AG04449 (cell line): ENCODE results near the gene FFAR4.

Experiments used
- CTCF ChIA-PET: fragments of 350-600 bp; formaldehyde crosslinking; extraction: SDS; loops from one replicate; lab custom pipeline; 2021; ENCODE audit warnings: antibody characterized with exemption; lab: Yijun Ruan, JAX
- POLR2A ChIA-PET: fragments of 400-600, 350-600 bp; formaldehyde crosslinking; extraction: SDS; loops from one replicate; lab custom pipeline; 2020; ENCODE audit warnings: antibody characterized with exemption, inconsistent platforms; lab: Yijun Ruan, JAX
- DNase-seq: peaks from one replicate; pipeline ENCODE4 v3.0.0-alpha.2; 2010; ENCODE audit warnings: low read depth, low spot score
- H3K4me3 ChIP-seq: 2 replicates; pipeline ENCODE4 v1.5.1; 2011; ENCODE audit warnings: low read depth, mild to moderate bottlenecking, control low read depth, low read length
- CTCF ChIP-seq: IDR thresholded peaks from one replicate; pipeline ENCODE4 v1.5.1; 2011; ENCODE audit warnings: mild to moderate bottlenecking, moderate library complexity, low read length, control low read depth, inconsistent platforms; ENCODE audit not compliant: insufficient read depth; ENCODE audit errors: missing control alignments

FFAR4 gene

DNA sequence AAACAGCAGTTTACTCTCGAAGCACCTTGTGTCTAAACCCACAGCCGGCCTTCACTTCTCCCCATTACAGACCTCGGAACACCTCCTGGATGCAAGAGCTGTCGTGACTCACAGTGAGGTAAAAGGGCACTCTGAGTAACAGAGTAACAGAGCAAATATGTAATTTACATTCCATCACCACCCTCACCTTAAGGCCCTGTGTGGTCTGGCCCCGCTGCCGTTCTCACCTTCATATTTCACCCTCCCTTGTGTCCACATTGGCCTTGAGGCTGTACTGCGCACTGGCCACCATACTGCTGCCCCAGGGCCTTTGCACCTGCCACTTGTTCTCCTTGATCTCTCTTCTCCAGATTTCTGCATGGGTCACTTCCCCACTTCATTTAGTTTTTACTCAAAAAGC lies 12.6 kb downstream of the FFAR4 start:
- ChIA-PET CTCF (interaction anchor here (2.1 kb wide), 1 partner anchor 24 kb away, joined by 5 read pairs; no protein-coding TSS in a partner anchor), POLR2A (no interaction called here)
- no peak for TF ChIP-seq CTCF
- H3K4me3 ChIP-seq, result no peak overlapping the region
- DNase-seq, result no peak

DNA sequence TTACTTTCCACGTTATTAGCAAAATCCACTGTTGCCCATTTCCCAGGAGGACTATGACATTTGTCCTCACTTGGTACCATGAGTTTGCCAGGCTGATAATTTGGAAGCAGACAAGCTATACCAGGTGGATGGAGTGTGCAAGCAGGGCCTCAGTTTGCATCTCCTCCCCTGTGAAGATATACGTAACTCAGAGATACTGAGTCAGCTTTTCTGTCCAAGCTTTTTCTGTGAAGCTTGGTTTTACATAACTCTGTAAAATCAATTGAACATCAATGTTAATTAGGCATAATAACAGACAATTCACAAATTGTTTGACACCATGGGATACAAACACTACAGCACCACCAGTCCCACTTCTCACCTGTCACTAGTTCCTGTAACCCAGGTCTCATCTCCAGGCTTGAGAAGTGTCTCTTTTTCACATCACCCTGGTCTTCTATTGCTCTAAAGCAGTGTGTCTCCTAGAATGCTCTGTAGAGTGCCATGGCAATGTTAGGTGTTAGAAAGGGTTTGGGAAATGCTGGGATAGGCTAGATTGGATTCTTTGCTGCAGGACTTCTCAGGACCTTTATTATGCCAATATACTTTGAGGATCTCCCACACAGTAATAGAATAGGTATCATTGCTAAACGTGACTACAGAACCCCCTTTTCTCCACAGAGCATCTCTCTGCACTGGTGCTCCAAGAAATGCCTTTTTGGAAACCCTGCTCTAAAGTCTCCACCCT lies 13.7 kb downstream of the FFAR4 start:
- ChIA-PET POLR2A (no interaction called here), CTCF (interaction anchor here (2.1 kb wide), 1 partner anchor 25 kb away, joined by 5 read pairs; no protein-coding TSS in a partner anchor)
- H3K4me3 ChIP-seq, result no peak overlapping the region
- DNase-seq, result no peak
- no peak for TF ChIP-seq CTCF

DNA sequence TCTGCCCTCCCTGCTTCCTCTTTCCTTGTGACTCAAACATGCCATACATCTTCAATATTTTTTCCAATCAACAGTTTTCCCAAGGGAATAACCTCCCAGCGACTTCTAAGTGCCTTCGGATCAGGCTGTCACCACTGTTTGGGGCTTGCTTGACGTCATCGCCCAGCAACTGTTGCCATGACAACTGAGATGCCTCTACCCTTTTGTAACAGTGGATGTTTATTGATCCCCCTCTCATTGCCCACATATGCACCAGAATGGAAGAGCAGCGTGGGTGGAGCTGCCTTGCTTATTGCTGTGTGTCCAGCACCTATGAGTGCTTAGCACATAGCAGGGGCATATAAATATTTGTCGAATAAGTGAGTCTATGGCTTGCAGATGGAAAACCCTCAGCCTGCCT lies 14.4 kb downstream of the FFAR4 start:
- TF ChIP-seq CTCF, result no peak
- POLR2A ChIA-PET, result no interaction called here
- CTCF ChIA-PET, result no interaction called here
- no peak for DNase-seq
- no peak overlapping the region for H3K4me3 ChIP-seq

DNA sequence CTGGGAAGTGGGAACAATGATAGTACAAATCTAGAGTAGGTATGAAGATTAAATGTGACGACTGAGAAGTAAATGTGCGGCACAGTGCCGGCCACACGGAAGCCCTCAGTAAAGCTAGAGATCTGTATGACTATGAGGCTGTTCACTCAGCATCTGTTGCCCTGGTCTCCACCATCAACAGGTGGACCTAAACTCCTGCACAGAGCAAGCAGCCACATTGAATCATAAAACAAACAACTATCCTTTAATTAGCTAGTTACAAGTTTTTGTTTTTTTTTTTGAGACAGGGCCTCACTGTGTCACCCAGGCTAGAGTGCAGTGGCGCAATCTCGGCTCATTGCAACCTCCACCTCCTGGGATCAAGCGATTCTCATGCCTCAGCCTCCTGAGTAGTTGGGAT lies 18.0 kb downstream of the FFAR4 start:
- DNase-seq, result no peak
- ChIA-PET CTCF (interaction anchor here (0.9 kb wide), 1 partner anchor 23 kb away, joined by 3 read pairs; no protein-coding TSS in a partner anchor), POLR2A (no interaction called here)
- H3K4me3 ChIP-seq, result no peak overlapping the region
- no peak for TF ChIP-seq CTCF

- ChIA-PET POLR2A (no interaction called here), CTCF (interaction anchor here (1.0 kb wide), 2 partner anchors 29 to 35 kb away, joined by 3 read pairs; no protein-coding TSS in a partner anchor)
- no peak for TF ChIP-seq CTCF
- no peak overlapping the region for H3K4me3 ChIP-seq
- DNase-seq, result no peak
Measured at GRCh38 chr10:93589648-93590562, 23.4 kb downstream of the FFAR4 start.

- no peak overlapping the region for H3K4me3 ChIP-seq
- CTCF ChIA-PET, result interaction anchor here (1.0 kb wide), 1 partner anchor 30 kb away, joined by 3 read pairs; no protein-coding TSS in a partner anchor
- TF ChIP-seq CTCF, result no peak
- POLR2A ChIA-PET, result no interaction called here
- no peak for DNase-seq
Measured at GRCh38 chr10:93590638-93591037, 24.2 kb downstream of the FFAR4 start.
